Thoracic aorta (tissue), 2 donors: ENCODE data around the gene TSPAN2. TPM values are rescaled to one million over a fixed set of nuclear protein-coding genes. Genes with fewer than 3 reads are reported as not detected.

Experiments used
- ATAC-seq: fragments of 150-250 bp; one replicate; pipeline ENCODE4 v1.8.0; 2017; ENCODE audit warnings: low read depth; ENCODE audit not compliant: insufficient number of reproducible peaks, low FRiP score
- DNase-seq: peaks from one replicate; pipeline ENCODE4 v3.0.0-alpha.2; 2020; ENCODE audit warnings: low spot score
- H3K27ac ChIP-seq, 2 donors: fragments of 200-600 bp; sonication (generic); 1 replicate in 1 of 2; 2 replicates in 1 of 2; pipeline ENCODE4 v1.5.1; 2016; ENCODE audit warnings: mild to moderate bottlenecking in 2 of 2, moderate library complexity in 2 of 2
- H3K27me3 ChIP-seq: fragments of 200-600 bp; sonication (generic); replicated peaks from 2 replicates; pipeline ENCODE4 v1.6.0; 2016; ENCODE audit warnings: mild to moderate bottlenecking; ENCODE audit not compliant: insufficient read depth
- H3K36me3 ChIP-seq: fragments of 200-600 bp; sonication (generic); one replicate; pipeline ENCODE4 v1.5.1; 2016
- H3K4me1 ChIP-seq, 2 donors: fragments of 200-600 bp; sonication (generic); 1 replicate in 1 of 2; 2 replicates in 1 of 2; pipeline versions ENCODE4 v1.5.1 to v1.6.0; 2016; ENCODE audit warnings: low read depth in 2 of 2, mild to moderate bottlenecking in 1 of 2; ENCODE audit not compliant: control insufficient read depth in 1 of 2
- H3K4me3 ChIP-seq: fragments of 200-600 bp; sonication (generic); 2 replicates; pipeline ENCODE4 v1.5.1; 2016; ENCODE audit warnings: mild to moderate bottlenecking
- H3K9me3 ChIP-seq: fragments of 200-600 bp; sonication (generic); 2 replicates; pipeline ENCODE4 v1.5.1; 2016
- CTCF ChIP-seq: fragments of 200-600 bp; sonication (generic); IDR thresholded peaks from one replicate; pipeline ENCODE4 v1.5.1; 2019; ENCODE audit warnings: antibody characterized with exemption
- total RNA-seq, 2 donors: library from RNA; depleted of rRNA; stranded (reverse); fragments of >200 nt; gene quantifications; one replicate each; pipeline versions ENCODE4 v1.1.0 to v1.2.3, GENCODE V29; 2016

The TSPAN2 gene
- 10 to 100 TPM; 26.2 to 34.3 TPM for total RNA-seq

GRCh38 chr1:115089420-115090185, at the start of gene TSPAN2:
Gene TSPAN2 (minus strand): TSS chr1:115089503. CDS start chr1:115089432, 71 bp downstream.
- Histone ChIP-seq H3K9me3 (no peaks in the 10 kb centered on the region), H3K27me3 (no peaks in the 10 kb centered on the region), H3K4me3 (peak within 1 kb of the TSS; percentile 89), H3K27ac (peak within 1 kb of the TSS; percentile 96 to 99), H3K36me3 (no peaks in the 10 kb centered on the region), H3K4me1 (peaks cover 16 to 56% of the 10 kb centered on the region in 2 donors)
- ATAC-seq: peak; percentile 55
- DNase-seq: peak; percentile 62
- TF ChIP-seq CTCF: peak; percentile 39

- Histone ChIP-seq H3K36me3 (no peaks in the 10 kb centered on the region), H3K4me3 (no peak overlapping the region), H3K9me3 (no peaks in the 10 kb centered on the region), H3K27ac (peak overlapping the region; percentile 63 to 71), H3K4me1 (peaks cover 11 to 50% of the 10 kb centered on the region in 2 donors), H3K27me3 (no peaks in the 10 kb centered on the region)
- TF ChIP-seq CTCF: peak; percentile 91
- ATAC-seq (peak; percentile 51), DNase-seq (peak; percentile 68)
Observed at GRCh38 chr1:115138973-115139372, 49.7 kb upstream of the TSPAN2 start.

GRCh38 chr1:115138271-115138670, 49.0 kb upstream of the TSPAN2 start:
- TF ChIP-seq CTCF: no peak
- H3K9me3 ChIP-seq: no peaks in the 10 kb centered on the region
- DNase-seq (no peak), ATAC-seq (no peak)
- H3K4me1 ChIP-seq: peaks cover 17 to 56% of the 10 kb centered on the region in 2 donors
- peak overlapping the region; percentile 63 to 71 for H3K27ac ChIP-seq
- no peak overlapping the region for H3K4me3 ChIP-seq
- H3K27me3 ChIP-seq: no peaks in the 10 kb centered on the region
- no peaks in the 10 kb centered on the region for H3K36me3 ChIP-seq

- Histone ChIP-seq H3K4me1 (peaks cover 17 to 50% of the 10 kb centered on the region in 2 donors), H3K4me3 (no peak overlapping the region), H3K27me3 (no peaks in the 10 kb centered on the region), H3K27ac (peak overlapping the region in 1 of 2 donors; percentile 98), H3K36me3 (no peaks in the 10 kb centered on the region), H3K9me3 (no peaks in the 10 kb centered on the region)
- TF ChIP-seq CTCF: no peak
- no peak for ATAC-seq
- no peak for DNase-seq
Observed at GRCh38 chr1:115137191-115137590, 47.9 kb upstream of the TSPAN2 start.

- peak overlapping the region; percentile 82 to 98 for H3K27ac ChIP-seq
- TF ChIP-seq CTCF: no peak
Observed at GRCh38 chr1:115136706-115137105, 47.4 kb upstream of the TSPAN2 start.

More at GRCh38 chr1:115136706-115137105, 47.4 kb upstream of the TSPAN2 start:
- Histone ChIP-seq H3K4me1 (peaks cover 17 to 46% of the 10 kb centered on the region in 2 donors), H3K36me3 (no peaks in the 10 kb centered on the region), H3K4me3 (no peak overlapping the region), H3K27me3 (no peaks in the 10 kb centered on the region), H3K9me3 (no peaks in the 10 kb centered on the region)
- ATAC-seq (no peak), DNase-seq (no peak)
